Adipose tissue (tissue), 3 donors: Measurements from ENCODE around the gene SNTG2. TPM values are rescaled to one million over a fixed set of nuclear protein-coding genes. Genes with fewer than 3 reads are reported as not detected.
"Not testable (repeated sequence)": the region's sequence is repeated elsewhere in the genome, so short reads cannot be mapped to it uniquely, and the experiment has no call there.

ENCODE experiments used
- H3K27ac ChIP-seq: one replicate; pipeline ENCODE4 v1.5.1; 2013; ENCODE audit warnings: low read depth, low read length
- WGBS, 3 donors: extraction: QIAGEN DNeasy Blood & Tissue Kit; methylation state at CpG; one replicate each; pipeline ENCODE4 v1.1.7; 2013; 5-methylcytosine and 5-hydroxymethylcytosine counted together
- polyA plus RNA-seq, 3 donors: library from polyadenylated mRNA; stranded (reverse); fragments of 200-250 nt; gene quantifications; one replicate each; pipeline ENCODE4 v1.2.3, GENCODE V29; 2013
- donor health status: healthy with polysubstance abuse.
- donor health status: Bipolar disorder and iron deficiency.
- donor health status: healthy.

Gene SNTG2
- polyA plus RNA-seq, result 1 to 10 TPM in 2 of 3 donors, under 1 TPM in 1; 0.56 to 2.8 (median 2.7) TPM

DNA sequence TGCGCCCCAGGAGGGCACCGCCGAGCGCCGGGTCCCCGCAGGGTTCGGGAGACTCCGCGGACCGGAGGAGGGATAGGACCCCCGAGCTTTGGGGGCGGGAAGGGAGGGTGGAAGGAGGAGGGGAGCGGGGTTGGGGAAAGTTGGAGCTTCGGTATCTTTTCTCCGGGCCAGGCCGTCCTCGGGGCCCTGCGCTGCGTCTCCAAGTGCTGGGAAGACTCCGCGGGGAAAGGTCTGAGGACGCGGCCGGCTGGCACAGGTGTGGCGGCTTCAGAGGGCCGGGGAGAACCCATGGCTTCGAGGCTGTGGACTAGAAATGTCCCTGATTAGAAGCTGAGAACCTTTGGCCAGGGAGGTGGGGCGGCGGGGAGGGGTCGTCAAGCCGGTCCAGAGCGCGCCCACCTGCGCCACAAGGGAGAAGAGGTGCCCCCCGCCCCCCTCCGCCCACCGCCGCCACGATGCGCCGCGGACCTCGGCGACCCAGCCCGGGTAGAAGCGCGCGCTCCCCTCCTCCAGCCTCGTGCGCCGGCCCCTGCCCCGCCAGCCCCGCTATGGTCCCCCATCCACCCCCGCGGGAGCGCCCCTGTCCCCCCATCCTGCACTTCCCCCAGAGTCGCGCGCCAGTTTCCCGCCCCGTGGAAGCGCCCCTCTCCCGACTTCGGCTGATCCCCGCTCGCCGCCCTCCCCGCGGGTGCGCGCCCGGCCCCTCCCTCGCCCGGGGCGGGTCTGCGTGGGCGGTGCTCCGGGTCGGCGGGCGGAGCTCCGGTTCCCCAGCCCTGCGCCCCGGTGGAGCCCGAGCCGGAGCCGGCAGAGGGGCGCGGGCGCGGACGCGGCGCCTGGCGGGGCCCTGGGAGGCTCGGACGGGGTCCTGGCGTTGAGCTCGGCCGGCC is at the start of gene SNTG2:
SNTG2 (plus strand) TSS at position 770 of the 887 bp plus-strand sequence. CDS start 148 bp downstream, outside the sequence.
- no peak within 1 kb of the TSS for H3K27ac ChIP-seq
- WGBS, 3 donors, result 1% methylated on average over 63 to 92 of the region's 100 CpGs

DNA sequence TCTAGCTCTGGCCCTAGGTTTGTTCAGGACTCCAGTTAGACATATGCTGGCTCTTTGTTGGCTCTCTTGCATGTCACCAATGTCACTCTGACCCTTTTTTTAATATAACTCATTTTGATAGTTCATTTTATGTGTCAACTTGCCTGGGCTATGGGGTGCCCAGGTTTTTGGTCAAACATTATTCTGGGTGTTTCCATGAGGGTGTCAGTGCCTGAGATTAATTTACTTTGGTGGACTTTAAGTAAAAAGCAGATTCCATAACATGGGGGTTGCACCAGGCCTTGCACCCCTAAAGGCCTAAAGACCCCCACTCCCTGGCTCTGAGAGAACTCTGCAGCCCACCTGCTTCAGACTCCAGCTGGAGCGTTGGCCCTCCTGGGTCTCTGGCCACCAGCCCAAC is 48.1 kb upstream of the SNTG2 start:
- WGBS, 3 donors, result 57 to 69% (median 65%) methylated on average over 1 of the region's 1 CpG
- no peak overlapping the region for H3K27ac ChIP-seq

DNA sequence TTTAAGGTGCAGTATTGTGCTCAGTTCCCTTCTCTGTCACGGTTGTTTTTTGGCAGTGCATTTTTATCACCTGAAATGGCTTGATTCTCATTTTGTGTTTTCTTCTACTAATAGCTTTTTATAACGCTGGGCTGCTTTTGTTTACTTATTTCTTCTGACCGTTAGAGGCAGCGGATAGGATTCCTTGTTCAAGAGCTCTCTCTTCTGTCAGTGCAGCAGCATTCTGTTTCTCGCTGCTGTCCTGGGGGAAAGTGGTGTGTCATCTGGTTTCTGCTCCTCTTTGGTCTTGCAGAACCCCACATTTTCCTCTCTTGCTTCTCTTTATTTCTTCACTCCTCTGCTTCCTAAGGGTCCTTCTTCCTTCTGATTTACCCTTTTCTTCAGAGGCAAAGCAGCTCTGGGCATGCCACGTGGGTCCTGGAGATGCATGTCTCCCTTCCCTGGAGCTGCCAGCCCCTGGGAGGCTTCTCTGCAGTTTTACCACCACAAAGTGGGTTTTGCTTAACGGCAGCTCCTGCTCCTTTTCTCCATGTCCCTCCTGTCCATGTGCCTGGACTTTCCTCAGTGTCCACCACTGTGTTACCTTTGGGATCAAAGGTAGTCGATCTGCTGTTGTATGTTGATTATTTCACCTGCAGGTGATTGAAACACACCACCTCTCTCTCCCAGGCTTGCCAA is 47.3 kb upstream of the SNTG2 start:
- no peak overlapping the region for H3K27ac ChIP-seq
- WGBS, 3 donors, result 45 to 49% (median 49%) methylated on average over 8 of the region's 8 CpGs

DNA sequence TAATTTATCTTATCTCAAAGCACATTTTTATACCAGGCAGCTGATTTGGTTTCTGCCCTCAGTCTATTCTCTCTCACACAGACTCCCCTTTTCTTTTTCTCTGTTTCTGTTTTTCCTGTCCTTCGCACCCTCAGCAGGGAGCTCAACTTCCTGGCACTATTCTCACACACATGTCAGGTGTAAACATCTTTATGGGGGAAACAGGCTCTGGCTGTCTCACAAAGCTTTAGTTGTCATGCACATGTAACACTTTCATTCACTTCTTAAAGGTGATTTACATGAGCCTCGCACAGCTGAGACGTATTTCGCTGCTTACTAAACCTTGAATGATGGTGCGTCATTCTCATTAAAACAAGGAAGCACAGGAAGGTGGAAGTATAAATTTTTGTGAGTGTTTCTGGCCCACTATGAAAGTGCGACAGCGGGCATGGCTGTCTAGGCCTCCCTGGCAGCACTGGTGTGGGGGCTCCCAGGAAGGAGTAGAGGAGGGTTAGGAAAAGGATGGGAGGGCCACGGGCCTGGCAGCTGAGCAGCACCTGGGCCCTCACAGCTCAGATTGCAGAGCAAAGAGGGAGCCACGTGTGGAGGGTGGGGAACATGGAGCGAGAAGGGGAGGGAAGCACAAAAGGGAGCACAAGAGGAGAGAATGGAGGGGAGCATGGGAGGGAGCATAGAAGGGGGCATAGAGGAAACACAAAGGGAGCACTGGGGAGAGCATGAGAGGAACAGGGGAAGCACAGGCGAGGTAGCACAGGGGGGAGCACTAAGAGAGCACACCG is 46.2 kb upstream of the SNTG2 start:
- 55 to 69% (median 59%) methylated on average over 12 of the region's 12 CpGs for WGBS, 3 donors
- no peak overlapping the region for H3K27ac ChIP-seq

DNA sequence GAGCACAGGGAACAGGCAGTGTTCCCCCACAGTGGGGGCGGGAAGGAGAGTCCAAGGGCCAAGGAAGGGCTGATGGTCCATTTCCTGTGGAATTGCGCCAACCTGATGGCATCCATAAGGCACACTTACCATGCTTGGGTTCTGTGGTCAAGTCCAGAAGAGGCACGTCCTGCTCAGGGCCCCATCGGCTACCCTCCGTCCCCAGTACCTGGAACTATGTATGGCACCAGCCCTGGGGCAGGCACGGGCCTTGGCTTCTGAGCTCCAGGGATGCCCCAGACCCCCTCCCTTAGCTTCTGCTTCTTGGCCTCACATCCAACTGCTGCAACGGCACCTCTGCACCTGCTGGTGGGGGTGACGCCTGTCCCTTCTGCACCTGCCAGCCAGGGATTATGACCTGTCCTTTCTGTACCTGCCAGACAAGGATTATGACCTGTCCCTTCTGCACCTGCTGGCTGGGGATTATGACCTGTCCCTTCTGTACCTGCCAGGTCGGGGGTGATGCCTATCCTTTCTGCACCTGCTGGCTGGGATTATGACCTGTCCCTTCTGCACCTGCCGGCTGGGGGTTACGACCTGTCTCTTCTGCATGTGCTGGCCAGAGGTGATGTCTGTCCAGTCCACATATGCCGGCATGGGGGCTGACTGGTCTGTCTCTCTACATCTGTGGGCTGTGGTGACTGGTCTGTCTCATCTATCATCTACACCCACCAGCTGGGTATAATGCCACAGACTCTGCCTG is 45.4 kb upstream of the SNTG2 start:
- H3K27ac ChIP-seq, result no peak overlapping the region
- WGBS, 3 donors, result 82 to 85% (median 84%) methylated on average over 12 of the region's 12 CpGs

DNA sequence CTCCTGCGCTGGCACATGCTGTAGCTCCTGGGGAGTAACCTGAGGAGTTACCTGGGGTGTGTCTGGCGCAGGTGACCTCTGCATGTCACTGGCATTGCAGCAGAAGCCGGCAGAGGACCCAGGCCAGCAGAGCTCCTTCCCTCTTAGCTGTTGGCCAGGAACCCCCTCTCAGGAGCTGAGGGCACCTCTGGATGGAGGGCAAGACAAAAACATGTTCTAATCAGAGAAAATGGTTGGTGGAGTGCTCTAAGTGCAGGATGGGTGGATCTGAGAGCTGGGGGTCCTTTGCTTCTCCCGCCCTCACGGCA is 44.9 kb upstream of the SNTG2 start:
- no peak overlapping the region for H3K27ac ChIP-seq
- WGBS, 3 donors, result 86 to 91% (median 88%) methylated on average over 5 of the region's 5 CpGs

DNA sequence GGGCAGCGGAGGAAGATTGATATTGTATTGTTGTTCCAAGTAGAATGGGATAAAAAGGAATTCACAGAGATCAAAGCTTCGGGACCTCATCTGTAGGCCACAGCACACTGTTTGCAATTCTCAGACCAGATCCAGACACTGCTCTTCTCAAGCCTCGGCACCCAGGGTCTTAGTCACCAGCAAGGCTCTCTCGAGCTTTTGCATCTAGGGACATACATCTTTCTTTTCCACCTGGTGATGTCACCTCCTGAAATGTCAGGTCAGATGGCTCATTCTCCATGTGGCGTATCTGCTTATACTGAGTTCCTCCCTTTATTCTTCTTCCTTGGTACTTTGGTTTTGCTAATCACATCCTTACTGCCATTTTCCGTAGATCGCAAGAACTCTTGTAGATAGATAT is 42.9 kb upstream of the SNTG2 start:
- WGBS, 3 donors, result 78 to 87% (median 86%) methylated on average over 7 of the region's 7 CpGs
- H3K27ac ChIP-seq, result no peak overlapping the region

DNA sequence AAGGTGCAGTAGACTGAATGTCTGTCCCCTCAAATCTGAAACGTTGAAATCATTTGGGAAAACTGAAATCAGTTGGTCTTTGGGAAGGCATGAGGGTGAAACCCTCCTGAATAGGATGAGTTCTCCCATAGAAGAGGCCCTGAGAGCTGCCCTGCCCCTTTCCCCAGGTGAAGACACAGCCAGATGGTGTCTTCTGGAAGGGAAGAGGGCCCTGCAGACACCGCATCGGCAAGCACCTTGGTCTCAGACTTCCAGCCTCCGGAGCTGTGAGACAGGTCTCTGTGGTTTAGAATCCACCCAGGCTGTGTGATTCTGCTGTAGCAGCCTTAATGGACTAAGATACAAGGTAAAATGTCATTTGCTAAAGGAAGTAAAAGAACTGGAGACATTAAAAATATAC is 42.1 kb upstream of the SNTG2 start:
- H3K27ac ChIP-seq, result no peak overlapping the region
- 78 to 80% (median 78%) methylated on average over 4 of the region's 4 CpGs for WGBS, 3 donors

DNA sequence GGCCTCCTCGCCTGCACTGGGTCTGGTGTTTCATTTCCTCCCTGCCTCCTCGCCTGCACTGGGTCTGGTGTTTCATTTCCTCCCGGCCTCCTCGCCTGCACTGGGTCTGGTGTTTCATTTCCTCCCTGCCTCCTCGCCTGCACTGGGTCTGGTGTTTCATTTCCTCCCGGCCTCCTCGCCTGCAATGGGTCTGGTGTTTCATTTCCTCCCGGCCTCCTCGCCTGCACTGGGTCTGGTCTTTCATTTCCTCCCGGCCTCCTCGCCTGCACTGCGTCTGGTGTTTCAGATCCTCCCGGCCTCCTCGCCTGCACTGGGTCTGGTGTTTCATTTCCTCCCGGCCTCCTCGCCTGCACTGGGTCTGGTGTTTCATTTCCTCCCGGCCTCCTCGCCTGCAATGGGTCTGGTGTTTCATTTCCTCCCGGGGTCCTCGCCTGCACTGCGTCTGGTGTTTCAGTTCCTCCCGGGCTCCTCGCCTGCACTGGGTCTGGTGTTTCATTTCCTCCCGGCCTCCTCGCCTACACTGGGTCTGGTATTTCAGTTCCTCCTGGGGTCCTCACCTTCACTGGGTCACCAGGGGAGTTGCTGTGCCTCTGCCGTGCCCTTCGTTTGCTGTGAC is 40.8 kb upstream of the SNTG2 start:
- not testable (repeated sequence) for H3K27ac ChIP-seq

DNA sequence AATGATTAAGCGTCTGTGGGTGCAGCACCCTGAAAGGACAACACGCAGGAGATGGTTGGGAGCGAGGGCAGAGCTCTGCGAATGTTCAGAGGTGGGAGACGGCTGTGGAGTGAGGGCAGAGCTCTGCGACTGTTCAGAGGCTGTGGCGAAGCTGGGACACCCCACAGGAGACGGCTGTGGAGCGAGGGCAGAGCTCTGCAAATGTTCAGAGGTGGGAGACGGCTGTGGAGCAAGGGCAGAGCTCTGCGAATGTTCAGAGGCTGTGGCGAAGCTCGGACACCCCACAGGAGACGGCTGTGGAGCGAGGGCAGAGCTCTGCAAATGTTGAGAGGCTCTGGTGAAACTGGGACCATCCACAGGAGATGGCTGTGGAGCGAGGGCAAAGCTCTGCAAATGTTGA is 40.0 kb upstream of the SNTG2 start:
- H3K27ac ChIP-seq, result no peak overlapping the region
- WGBS, 3 donors, result 79 to 91% (median 86%) methylated on average over 16 of the region's 16 CpGs

More for the DNA sequence above, 40.8 kb upstream of the SNTG2 start:
- WGBS, 3 donors, result 81 to 88% (median 83%) methylated on average over 21 to 27 of the region's 27 CpGs

DNA sequence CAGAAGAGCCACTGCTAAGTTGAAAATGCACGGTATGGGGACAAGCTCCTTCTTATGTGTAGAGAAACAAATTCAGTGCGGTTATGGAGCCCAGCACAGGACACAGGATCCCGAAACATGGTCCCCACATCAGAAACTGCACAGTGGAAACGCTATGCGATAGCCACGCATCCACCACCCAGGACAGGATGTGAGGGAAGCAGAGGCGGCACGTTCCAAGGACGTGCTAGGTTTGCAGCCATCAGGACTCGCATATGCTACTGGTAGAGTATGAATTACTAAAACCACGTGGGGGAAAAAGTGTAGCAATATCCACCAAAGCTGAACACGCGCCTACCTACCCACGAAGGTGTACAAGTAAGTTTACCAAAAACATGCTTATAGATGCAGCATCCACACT is 34.7 kb upstream of the SNTG2 start:
- 87 to 89% (median 89%) methylated on average over 14 of the region's 14 CpGs for WGBS, 3 donors
- no peak overlapping the region for H3K27ac ChIP-seq

DNA sequence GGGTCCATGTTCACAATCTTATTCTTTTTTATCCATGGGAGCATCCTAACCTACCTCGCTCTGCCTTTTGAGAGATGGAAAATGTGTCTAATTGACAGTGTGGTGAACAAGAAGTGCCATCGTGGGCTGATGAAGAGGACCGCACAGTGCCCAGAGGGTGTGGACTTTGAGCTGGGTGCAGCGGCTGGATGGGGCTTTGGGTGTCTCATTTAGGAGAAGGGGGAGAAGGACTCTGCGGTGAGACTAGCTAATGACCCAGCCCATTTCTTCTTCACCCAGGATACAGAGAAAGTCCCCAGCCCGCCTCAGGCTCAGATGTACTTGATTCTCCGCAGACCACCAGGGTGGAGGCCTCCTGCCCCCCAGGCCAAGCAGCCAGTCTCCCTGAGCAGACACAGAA is 33.7 kb upstream of the SNTG2 start:
- WGBS, 3 donors, result 94 to 96% (median 94%) methylated on average over 7 of the region's 7 CpGs
- H3K27ac ChIP-seq, result no peak overlapping the region

DNA sequence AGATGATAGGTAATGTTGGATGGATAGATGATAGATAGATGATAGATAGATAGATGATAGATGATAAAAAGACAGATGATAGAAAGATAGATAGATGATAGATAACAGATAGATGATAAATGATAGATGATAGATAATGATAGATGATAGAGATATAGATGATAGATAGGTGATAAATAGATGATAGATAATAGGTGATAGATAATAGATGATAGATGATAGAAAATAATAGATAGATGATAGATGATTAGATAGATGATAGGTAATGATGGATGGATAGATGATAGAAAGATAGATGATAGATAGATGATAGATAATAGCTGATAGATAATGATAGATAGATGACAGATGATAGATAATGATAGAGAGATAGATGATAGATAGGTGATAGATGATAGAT is 31.0 kb upstream of the SNTG2 start:
- no peak overlapping the region for H3K27ac ChIP-seq

DNA sequence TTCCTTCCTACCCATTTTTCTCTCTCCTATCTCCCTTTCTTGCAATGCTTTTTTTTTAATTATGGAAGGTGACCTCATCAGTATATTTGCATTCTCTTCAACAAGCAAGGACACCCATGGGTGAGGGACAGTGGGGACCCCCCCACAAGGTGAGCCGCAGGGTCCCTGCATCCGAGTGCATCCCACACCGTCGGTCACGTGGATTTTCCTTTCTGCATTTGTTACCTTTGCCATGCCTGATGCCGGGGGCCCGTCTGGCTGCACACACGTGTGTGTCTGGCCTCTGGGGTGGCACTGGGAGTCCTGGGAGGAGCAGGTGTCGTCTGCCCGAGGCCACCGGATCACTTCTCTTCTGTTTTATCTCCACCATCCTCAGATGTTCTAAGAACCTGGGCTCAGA is 30.1 kb upstream of the SNTG2 start:
- WGBS, 3 donors, result 85 to 86% (median 86%) methylated on average over 11 of the region's 11 CpGs
- no peak overlapping the region for H3K27ac ChIP-seq

DNA sequence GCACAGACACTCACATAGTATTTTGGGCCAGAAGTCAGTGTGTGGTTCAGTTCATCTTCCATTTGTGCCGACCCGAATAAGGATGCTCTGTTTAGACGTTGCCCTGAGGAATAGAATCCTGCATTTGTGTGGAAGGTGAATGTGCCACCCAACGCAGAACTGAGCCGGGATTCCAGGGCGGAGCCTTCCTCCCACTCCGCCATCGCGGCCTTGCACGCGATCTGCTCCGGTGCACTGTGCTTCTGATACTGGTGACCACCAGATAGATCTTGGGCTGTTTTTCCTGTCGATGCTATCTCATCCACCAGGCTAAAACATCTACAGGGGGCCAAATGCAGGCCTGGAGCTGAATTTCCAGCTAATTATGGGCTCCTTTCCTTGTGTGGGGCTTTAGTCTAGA is 29.6 kb upstream of the SNTG2 start:
- WGBS, 3 donors, result 84 to 92% (median 90%) methylated on average over 13 of the region's 13 CpGs
- H3K27ac ChIP-seq, result no peak overlapping the region

DNA sequence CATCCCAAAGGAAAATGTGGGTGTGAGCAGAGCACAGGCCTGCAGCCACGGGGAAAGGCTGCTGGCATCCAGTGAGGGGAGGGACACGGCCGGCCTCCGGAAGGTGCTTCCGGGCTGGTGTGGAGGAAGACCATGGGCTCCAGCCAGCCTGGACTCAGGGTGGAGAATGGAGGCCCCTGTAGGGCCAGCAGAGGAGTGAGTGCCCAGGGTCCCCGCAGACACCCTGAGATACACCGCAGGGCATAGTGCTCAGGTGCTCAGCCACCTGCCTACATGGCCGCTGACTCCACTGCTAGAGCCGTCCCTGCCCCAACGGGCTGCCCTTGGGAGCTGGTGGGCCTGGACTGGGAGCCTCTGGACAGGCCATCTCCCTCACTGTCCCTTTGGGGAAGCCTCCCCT is 28.5 kb upstream of the SNTG2 start:
- 88 to 96% (median 89%) methylated on average over 10 of the region's 10 CpGs for WGBS, 3 donors
- H3K27ac ChIP-seq, result no peak overlapping the region

DNA sequence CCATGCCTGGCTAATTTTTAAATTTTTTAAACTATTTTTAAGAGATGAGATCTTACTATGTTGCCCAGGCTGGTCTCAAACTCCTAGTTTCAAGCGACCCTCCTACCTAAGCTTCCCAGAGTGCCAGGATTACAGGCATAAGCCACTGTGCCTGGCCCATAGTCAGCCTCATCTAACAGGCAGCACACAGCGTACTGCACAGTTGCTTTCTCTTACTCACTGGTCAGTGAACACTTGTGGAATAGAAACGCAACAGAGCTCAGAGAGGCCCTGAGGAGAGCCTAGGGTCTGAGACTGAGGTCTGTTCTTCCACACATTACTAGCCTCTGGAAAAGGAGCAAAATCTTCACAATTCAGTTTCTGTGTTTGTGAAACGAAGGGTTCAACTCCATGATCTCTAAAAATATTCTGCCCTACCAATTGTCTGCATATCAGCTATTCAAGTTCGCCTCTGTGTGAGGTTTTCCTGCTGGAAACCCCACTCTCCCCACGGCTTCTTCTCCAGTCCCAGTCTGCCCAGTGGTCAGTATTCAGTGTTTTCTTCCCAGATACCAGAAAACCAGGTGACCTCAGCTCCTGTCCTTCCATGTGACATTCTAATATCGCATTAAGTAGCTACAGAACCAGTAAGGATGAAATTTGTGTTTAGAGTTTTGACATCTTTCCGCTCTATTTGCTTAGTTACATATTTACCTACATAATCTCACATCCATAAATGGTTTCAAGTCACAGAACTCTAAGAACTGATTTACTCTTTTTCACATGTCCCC is 26.6 kb upstream of the SNTG2 start:
- H3K27ac ChIP-seq, result no peak overlapping the region
- WGBS, 3 donors, result 59 to 77% (median 63%) methylated on average over 8 of the region's 8 CpGs
